Activated CD8-positive, alpha-beta memory T cell treated with anti-CD3 and anti-CD28 coated beads, Interleukin-2, amount 10 ng/mL, durations not matched to agents 7 days and 5 days (primary cell): Measurements from ENCODE around the gene ISCA1. TPM values are rescaled to one million over a fixed set of nuclear protein-coding genes. Genes with fewer than 3 reads are reported as not detected.
"Not testable (repeated sequence)": the region's sequence is repeated elsewhere in the genome, so short reads cannot be mapped to it uniquely, and the experiment has no call there.

Source experiments
- ATAC-seq: fragments of 150-1000 bp; cut with Tn5 transposase; one replicate; pipeline ENCODE4 v1.10.0; 2021; ENCODE audit warnings: moderate library complexity
- CTCF ChIA-PET: fragments of 350-600 bp; sonication (Branson Sonifier 250); formaldehyde crosslinking; loops from one replicate; lab custom pipeline; 2021; ENCODE audit warnings: antibody characterized with exemption; lab: Charles Lee
- DNase-seq: peaks from one replicate; pipeline ENCODE4 v3.0.0-alpha.2; 2020
- H3K27ac Mint-ChIP-seq: one replicate; pipeline ENCODE4 v1.8.0; 2021; ENCODE audit warnings: mild to moderate bottlenecking, mixed read lengths
- H3K27me3 Mint-ChIP-seq: one replicate; pipeline ENCODE4 v1.8.0; 2021; ENCODE audit warnings: mixed read lengths
- H3K36me3 Mint-ChIP-seq: one replicate; pipeline ENCODE4 v1.8.0; 2021; ENCODE audit warnings: mild to moderate bottlenecking, mixed read lengths
- H3K4me1 Mint-ChIP-seq: one replicate; pipeline ENCODE4 v1.8.0; 2021; ENCODE audit warnings: mixed read lengths
- H3K4me3 Mint-ChIP-seq: one replicate; pipeline ENCODE4 v1.8.0; 2021; ENCODE audit warnings: mild to moderate bottlenecking, moderate library complexity, mixed read lengths
- H3K9me3 Mint-ChIP-seq: one replicate; pipeline ENCODE4 v1.8.0; 2022; ENCODE audit warnings: low read depth, mixed read lengths
- total RNA-seq, 2 experiments: library from RNA; stranded (reverse); gene quantifications; one replicate each; pipeline ENCODE4 v1.2.3, GENCODE V29; 2021

ISCA1 gene
- 10 to 100 TPM; 16.3 to 20.0 TPM for total RNA-seq

GRCh38 chr9:86282077-86282978 is at the start of gene ISCA1:
Gene ISCA1 (minus strand): TSS chr9:86282538. CDS start chr9:86282458, 80 bp downstream.
- H3K27ac Mint-ChIP-seq, result peak within 1 kb of the TSS; percentile 88
- H3K4me1 Mint-ChIP-seq, result peaks cover 42% of the 10 kb centered on the region

GRCh38 chr9:86330186-86330585 is 47.8 kb upstream of the ISCA1 start:
- Mint-ChIP-seq H3K4me1 (no peaks in the 10 kb centered on the region), H3K4me3 (no peak overlapping the region), H3K9me3 (no peaks in the 10 kb centered on the region), H3K27me3 (no peaks in the 10 kb centered on the region), H3K27ac (no peak overlapping the region), H3K36me3 (peaks cover 67% of the 10 kb centered on the region)
- no peak for ATAC-seq
- DNase-seq, result no peak
- CTCF ChIA-PET, result interaction anchor here (0.7 kb wide), 1 partner anchor 9 kb away, joined by 3 read pairs; no protein-coding TSS in a partner anchor

More at GRCh38 chr9:86282077-86282978, at the start of gene ISCA1:
- DNase-seq, result peak; percentile 98
- Mint-ChIP-seq H3K27me3 (no peaks in the 10 kb centered on the region), H3K4me3 (peak within 1 kb of the TSS; percentile 82), H3K9me3 (no peaks in the 10 kb centered on the region), H3K36me3 (peaks cover 6% of the 10 kb centered on the region)
- CTCF ChIA-PET, result interaction anchor here (0.7 to 1.1 kb wide), 3 partner anchors 17 to 52 kb away, joined by 3 read pairs; no protein-coding TSS in a partner anchor
- peak; percentile 86 for ATAC-seq

GRCh38 chr9:86329649-86330048 is 47.3 kb upstream of the ISCA1 start:
- ATAC-seq, result no peak
- no peaks in the 10 kb centered on the region for H3K9me3 Mint-ChIP-seq
- no peak overlapping the region for H3K4me3 Mint-ChIP-seq
- H3K4me1 Mint-ChIP-seq, result no peaks in the 10 kb centered on the region
- CTCF ChIA-PET, result interaction anchor here (0.7 kb wide), 1 partner anchor 8 kb away, joined by 3 read pairs; no protein-coding TSS in a partner anchor
- H3K27ac Mint-ChIP-seq, result peak overlapping the region; percentile 11
- H3K36me3 Mint-ChIP-seq, result peaks cover 69% of the 10 kb centered on the region
- DNase-seq, result no peak
- H3K27me3 Mint-ChIP-seq, result no peaks in the 10 kb centered on the region

GRCh38 chr9:86328156-86328555 is 45.8 kb upstream of the ISCA1 start:
- CTCF ChIA-PET, result no interaction called here
- H3K27me3 Mint-ChIP-seq, result no peaks in the 10 kb centered on the region
- DNase-seq (no peak), ATAC-seq (no peak)
- no peak overlapping the region for H3K27ac Mint-ChIP-seq
- H3K4me3 Mint-ChIP-seq, result no peak overlapping the region
- H3K4me1 Mint-ChIP-seq, result no peaks in the 10 kb centered on the region
- H3K36me3 Mint-ChIP-seq, result peaks cover 68% of the 10 kb centered on the region
- H3K9me3 Mint-ChIP-seq, result no peaks in the 10 kb centered on the region

- ATAC-seq (no peak), DNase-seq (no peak)
- Mint-ChIP-seq H3K4me1 (no peaks in the 10 kb centered on the region), H3K4me3 (no peak overlapping the region), H3K36me3 (peaks cover 67% of the 10 kb centered on the region), H3K27me3 (no peaks in the 10 kb centered on the region), H3K27ac (peak overlapping the region; percentile 0), H3K9me3 (no peaks in the 10 kb centered on the region)
- CTCF ChIA-PET, result no interaction called here
These were observed 44.2 kb upstream of the ISCA1 start for GRCh38 chr9:86326536-86326935.

- Mint-ChIP-seq H3K27ac (no peak overlapping the region), H3K4me3 (no peak overlapping the region), H3K27me3 (no peaks in the 10 kb centered on the region), H3K36me3 (peaks cover 70% of the 10 kb centered on the region), H3K4me1 (no peaks in the 10 kb centered on the region), H3K9me3 (no peaks in the 10 kb centered on the region)
- CTCF ChIA-PET, result interaction anchor here (0.9 kb wide), 1 partner anchor 10 kb away, joined by 3 read pairs; no protein-coding TSS in a partner anchor
- DNase-seq (no peak), ATAC-seq (no peak)
These were observed 42.6 kb upstream of the ISCA1 start for GRCh38 chr9:86324901-86325300.

GRCh38 chr9:86324308-86324707 is 42.0 kb upstream of the ISCA1 start:
- no peak for ATAC-seq
- Mint-ChIP-seq H3K27ac (no peak overlapping the region), H3K36me3 (peaks cover 68% of the 10 kb centered on the region), H3K4me1 (no peaks in the 10 kb centered on the region), H3K27me3 (no peaks in the 10 kb centered on the region), H3K4me3 (no peak overlapping the region), H3K9me3 (no peaks in the 10 kb centered on the region)
- CTCF ChIA-PET, result interaction anchor here (0.9 kb wide), 1 partner anchor 9 kb away, joined by 3 read pairs; no protein-coding TSS in a partner anchor
- DNase-seq, result no peak

GRCh38 chr9:86322973-86323644 is 40.8 kb upstream of the ISCA1 start:
- CTCF ChIA-PET, result no interaction called here
- Mint-ChIP-seq H3K4me3 (no peak overlapping the region), H3K4me1 (no peaks in the 10 kb centered on the region), H3K27me3 (no peaks in the 10 kb centered on the region), H3K36me3 (peaks cover 75% of the 10 kb centered on the region), H3K27ac (peak overlapping the region; percentile 13), H3K9me3 (no peaks in the 10 kb centered on the region)
- ATAC-seq (no peak), DNase-seq (no peak)

- no peaks in the 10 kb centered on the region for H3K27me3 Mint-ChIP-seq
- CTCF ChIA-PET, result interaction anchor here (0.9 to 1.2 kb wide), 2 partner anchors 8 to 11 kb away, joined by 3 read pairs; no protein-coding TSS in a partner anchor
- H3K36me3 Mint-ChIP-seq, result peaks cover 68% of the 10 kb centered on the region
- no peak for ATAC-seq
- H3K9me3 Mint-ChIP-seq, result no peaks in the 10 kb centered on the region
- DNase-seq, result no peak
- H3K4me3 Mint-ChIP-seq, result no peak overlapping the region
- H3K4me1 Mint-ChIP-seq, result no peaks in the 10 kb centered on the region
- H3K27ac Mint-ChIP-seq, result no peak overlapping the region
These were observed 39.0 kb upstream of the ISCA1 start for GRCh38 chr9:86321373-86321772.

GRCh38 chr9:86318187-86318586 is 35.8 kb upstream of the ISCA1 start:
- ATAC-seq (no peak), DNase-seq (no peak)
- H3K9me3 Mint-ChIP-seq, result no peaks in the 10 kb centered on the region
- H3K27ac Mint-ChIP-seq, result no peak overlapping the region
- H3K4me3 Mint-ChIP-seq, result no peak overlapping the region
- H3K27me3 Mint-ChIP-seq, result no peaks in the 10 kb centered on the region
- H3K4me1 Mint-ChIP-seq, result peaks cover 17% of the 10 kb centered on the region
- CTCF ChIA-PET, result no interaction called here
- H3K36me3 Mint-ChIP-seq, result peaks cover 71% of the 10 kb centered on the region

- H3K4me1 Mint-ChIP-seq, result peaks cover 19% of the 10 kb centered on the region
- H3K36me3 Mint-ChIP-seq, result peaks cover 69% of the 10 kb centered on the region
- H3K9me3 Mint-ChIP-seq, result no peaks in the 10 kb centered on the region
- ATAC-seq (no peak), DNase-seq (no peak)
- H3K4me3 Mint-ChIP-seq, result no peak overlapping the region
- H3K27ac Mint-ChIP-seq, result no peak overlapping the region
- no peaks in the 10 kb centered on the region for H3K27me3 Mint-ChIP-seq
- CTCF ChIA-PET, result interaction anchor here (1.0 kb wide), 1 partner anchor 9 kb away, joined by 3 read pairs; no protein-coding TSS in a partner anchor
These were observed 32.7 kb upstream of the ISCA1 start for GRCh38 chr9:86315078-86315477.

- H3K9me3 Mint-ChIP-seq, H3K27me3 Mint-ChIP-seq, CTCF ChIA-PET, H3K4me3 Mint-ChIP-seq, ATAC-seq, DNase-seq: not testable (repeated sequence)
- Mint-ChIP-seq H3K4me1 (peaks cover 19% of the 10 kb centered on the region), H3K36me3 (peaks cover 68% of the 10 kb centered on the region), H3K27ac (peak overlapping the region; percentile 40)
These were observed 30.6 kb upstream of the ISCA1 start for GRCh38 chr9:86312959-86313358.

- peaks cover 14% of the 10 kb centered on the region for H3K4me1 Mint-ChIP-seq
- DNase-seq (no peak), ATAC-seq (no peak)
- no peak overlapping the region for H3K4me3 Mint-ChIP-seq
- H3K9me3 Mint-ChIP-seq, result no peaks in the 10 kb centered on the region
- peaks cover 64% of the 10 kb centered on the region for H3K36me3 Mint-ChIP-seq
- no peaks in the 10 kb centered on the region for H3K27me3 Mint-ChIP-seq
- H3K27ac Mint-ChIP-seq, result no peak overlapping the region
- CTCF ChIA-PET, result no interaction called here
These were observed 26.3 kb upstream of the ISCA1 start for GRCh38 chr9:86308687-86309086.
